SH-SY5Y (cell line): ENCODE data around the gene TYMP.

Experiments used
- GATA2 ChIP-seq: IDR thresholded peaks from 2 replicates; pipeline ENCODE4 v1.6.1; 2011; ENCODE audit warnings: mild to moderate bottlenecking, low read depth, low read length
- GATA3 ChIP-seq: IDR thresholded peaks from 2 replicates; pipeline ENCODE4 v1.6.1; 2011; ENCODE audit warnings: low read depth, mild to moderate bottlenecking, low read length, moderate library complexity

GRCh38 chr22:50524676-50525103 is 5.1 kb downstream of the TYMP start:
- TF ChIP-seq GATA2 (no peak), GATA3 (no peak)
